ENCODE measurements around the gene GLYATL2. TPM values are rescaled to one million over a fixed set of nuclear protein-coding genes. Genes with fewer than 3 reads are reported as not detected.

GLYATL2 gene
- total RNA-seq (2014; rRNA removed; shearing (Covaris generic)): 0.26 and 0.69 TPM in 2 replicates

- Histone ChIP-seq H3K4me3 (no peak within 1 kb of the TSS), H3K36me3 (no peaks in the 10 kb centered on the region), H3K9me3 (replicated peaks) (no peaks in the 10 kb centered on the region), H3K27ac (no peak within 1 kb of the TSS), H3K4me1 (replicated peaks) (no peaks in the 10 kb centered on the region), H3K27me3 (replicated peaks) (no peaks in the 10 kb centered on the region)
- DNase-seq (ENCODE audit: low read depth in 1 of 2, low spot score in 2 of 2): no peak
These were observed at the start of gene GLYATL2 for GRCh38 chr11:58844361-58845005. Gene GLYATL2 (minus strand): TSS chr11:58844704. CDS start chr11:58839612, 5,092 bp downstream.

GRCh38 chr11:58893899-58894298 lies 49.4 kb upstream of the GLYATL2 start:
- no peaks in the 10 kb centered on the region for H3K27me3 ChIP-seq (replicated peaks)
- no peak overlapping the region for H3K4me3 ChIP-seq
- no peak overlapping the region for H3K27ac ChIP-seq
- no peaks in the 10 kb centered on the region for H3K4me1 ChIP-seq (replicated peaks)
- DNase-seq (ENCODE audit: low read depth in 1 of 2, low spot score in 2 of 2): no peak
- peaks cover 3% of the 10 kb centered on the region; the same call in 1 of the 2 replicates for H3K36me3 ChIP-seq
- H3K9me3 ChIP-seq (replicated peaks): no peaks in the 10 kb centered on the region

- Histone ChIP-seq H3K27ac (no peak overlapping the region), H3K4me3 (no peak overlapping the region), H3K4me1 (replicated peaks) (no peaks in the 10 kb centered on the region), H3K36me3 (peaks cover 3% of the 10 kb centered on the region; the same call in 1 of the 2 replicates), H3K9me3 (replicated peaks) (no peaks in the 10 kb centered on the region), H3K27me3 (replicated peaks) (no peaks in the 10 kb centered on the region)
- no peak for DNase-seq (ENCODE audit: low read depth in 1 of 2, low spot score in 2 of 2)
These were observed 44.1 kb upstream of the GLYATL2 start for GRCh38 chr11:58888579-58888978.

GRCh38 chr11:58887452-58887851 lies 42.9 kb upstream of the GLYATL2 start:
- H3K27me3 ChIP-seq (replicated peaks): no peaks in the 10 kb centered on the region
- peaks cover 7% of the 10 kb centered on the region; the same call in 1 of the 2 replicates for H3K36me3 ChIP-seq
- no peak overlapping the region for H3K27ac ChIP-seq
- no peaks in the 10 kb centered on the region for H3K4me1 ChIP-seq (replicated peaks)
- H3K4me3 ChIP-seq: no peak overlapping the region
- no peaks in the 10 kb centered on the region for H3K9me3 ChIP-seq (replicated peaks)
- no peak for DNase-seq (ENCODE audit: low read depth in 1 of 2, low spot score in 2 of 2)

- no peaks in the 10 kb centered on the region for H3K27me3 ChIP-seq (replicated peaks)
- H3K9me3 ChIP-seq (replicated peaks): no peaks in the 10 kb centered on the region
- H3K36me3 ChIP-seq: peaks cover 5% of the 10 kb centered on the region; the same call in 1 of the 2 replicates
- H3K27ac ChIP-seq: no peak overlapping the region
- no peak overlapping the region for H3K4me3 ChIP-seq
- H3K4me1 ChIP-seq (replicated peaks): no peaks in the 10 kb centered on the region
- DNase-seq (ENCODE audit: low read depth in 1 of 2, low spot score in 2 of 2): no peak
These were observed 36.1 kb upstream of the GLYATL2 start for GRCh38 chr11:58880625-58881024.

- H3K27ac ChIP-seq: no peak overlapping the region
- DNase-seq (ENCODE audit: low read depth in 1 of 2, low spot score in 2 of 2): no peak
- no peaks in the 10 kb centered on the region for H3K27me3 ChIP-seq (replicated peaks)
- H3K4me1 ChIP-seq (replicated peaks): no peaks in the 10 kb centered on the region
- no peaks in the 10 kb centered on the region for H3K9me3 ChIP-seq (replicated peaks)
- no peak overlapping the region for H3K4me3 ChIP-seq
- H3K36me3 ChIP-seq: peaks cover 5% of the 10 kb centered on the region; the same call in 1 of the 2 replicates
These were observed 35.7 kb upstream of the GLYATL2 start for GRCh38 chr11:58880166-58880565.

GRCh38 chr11:58867556-58867955 lies 23.1 kb upstream of the GLYATL2 start:
- Histone ChIP-seq H3K27ac (no peak overlapping the region), H3K4me3 (no peak overlapping the region), H3K36me3 (no peaks in the 10 kb centered on the region), H3K27me3 (replicated peaks) (no peaks in the 10 kb centered on the region), H3K9me3 (replicated peaks) (no peaks in the 10 kb centered on the region), H3K4me1 (replicated peaks) (no peaks in the 10 kb centered on the region)
- no peak for DNase-seq (ENCODE audit: low read depth in 1 of 2, low spot score in 2 of 2)

GRCh38 chr11:58866788-58867187 lies 22.3 kb upstream of the GLYATL2 start:
- no peak for DNase-seq (ENCODE audit: low read depth in 1 of 2, low spot score in 2 of 2)
- H3K27me3 ChIP-seq (replicated peaks): no peaks in the 10 kb centered on the region
- no peak overlapping the region for H3K4me3 ChIP-seq

GRCh38 chr11:58864335-58864734 lies 19.8 kb upstream of the GLYATL2 start:
- Histone ChIP-seq H3K9me3 (replicated peaks) (no peaks in the 10 kb centered on the region), H3K27me3 (replicated peaks) (no peaks in the 10 kb centered on the region), H3K4me1 (replicated peaks) (no peaks in the 10 kb centered on the region), H3K36me3 (no peaks in the 10 kb centered on the region), H3K27ac (no peak overlapping the region), H3K4me3 (no peak overlapping the region)
- DNase-seq (ENCODE audit: low read depth in 1 of 2, low spot score in 2 of 2): no peak

More at GRCh38 chr11:58866788-58867187, 22.3 kb upstream of the GLYATL2 start:
- no peaks in the 10 kb centered on the region for H3K9me3 ChIP-seq (replicated peaks)
- H3K4me1 ChIP-seq (replicated peaks): no peaks in the 10 kb centered on the region
- no peaks in the 10 kb centered on the region for H3K36me3 ChIP-seq
- H3K27ac ChIP-seq: no peak overlapping the region

- H3K4me1 ChIP-seq (replicated peaks): no peaks in the 10 kb centered on the region
- DNase-seq (ENCODE audit: low read depth in 1 of 2, low spot score in 2 of 2): no peak
- no peak overlapping the region for H3K4me3 ChIP-seq
- H3K9me3 ChIP-seq (replicated peaks): no peaks in the 10 kb centered on the region
- H3K27ac ChIP-seq: no peak overlapping the region
- no peaks in the 10 kb centered on the region for H3K27me3 ChIP-seq (replicated peaks)
- H3K36me3 ChIP-seq: no peaks in the 10 kb centered on the region
These were observed 19.2 kb upstream of the GLYATL2 start for GRCh38 chr11:58863697-58864096.

- Histone ChIP-seq H3K4me3 (no peak overlapping the region), H3K9me3 (replicated peaks) (no peaks in the 10 kb centered on the region), H3K36me3 (no peaks in the 10 kb centered on the region), H3K4me1 (replicated peaks) (no peaks in the 10 kb centered on the region), H3K27me3 (replicated peaks) (no peaks in the 10 kb centered on the region), H3K27ac (no peak overlapping the region)
- DNase-seq (ENCODE audit: low read depth in 1 of 2, low spot score in 2 of 2): no peak
These were observed 17.0 kb upstream of the GLYATL2 start for GRCh38 chr11:58861533-58861932.

- no peaks in the 10 kb centered on the region for H3K27me3 ChIP-seq (replicated peaks)
- H3K4me1 ChIP-seq (replicated peaks): no peaks in the 10 kb centered on the region
- no peak for DNase-seq (ENCODE audit: low read depth in 1 of 2, low spot score in 2 of 2)
- no peak overlapping the region for H3K4me3 ChIP-seq
- no peaks in the 10 kb centered on the region for H3K36me3 ChIP-seq
- H3K9me3 ChIP-seq (replicated peaks): no peaks in the 10 kb centered on the region
- no peak overlapping the region for H3K27ac ChIP-seq
These were observed 12.3 kb upstream of the GLYATL2 start for GRCh38 chr11:58856806-58857205.

GRCh38 chr11:58845386-58845785 lies 882 bp upstream of the GLYATL2 start:
- Histone ChIP-seq H3K36me3 (no peaks in the 10 kb centered on the region), H3K9me3 (replicated peaks) (no peaks in the 10 kb centered on the region), H3K27ac (no peak overlapping the region), H3K4me3 (no peak overlapping the region), H3K4me1 (replicated peaks) (no peaks in the 10 kb centered on the region), H3K27me3 (replicated peaks) (no peaks in the 10 kb centered on the region)
- no peak for DNase-seq (ENCODE audit: low read depth in 1 of 2, low spot score in 2 of 2)

- H3K9me3 ChIP-seq (replicated peaks): no peaks in the 10 kb centered on the region
- DNase-seq (ENCODE audit: low read depth in 1 of 2, low spot score in 2 of 2): no peak
- no peak overlapping the region for H3K4me3 ChIP-seq
- no peaks in the 10 kb centered on the region for H3K27me3 ChIP-seq (replicated peaks)
- H3K27ac ChIP-seq: no peak overlapping the region
- H3K4me1 ChIP-seq (replicated peaks): no peaks in the 10 kb centered on the region
- H3K36me3 ChIP-seq: no peaks in the 10 kb centered on the region
These were observed 6.7 kb downstream of the GLYATL2 start for GRCh38 chr11:58837707-58838388.
